ENCODE data around the gene MAPK7.

Gene MAPK7

DNA sequence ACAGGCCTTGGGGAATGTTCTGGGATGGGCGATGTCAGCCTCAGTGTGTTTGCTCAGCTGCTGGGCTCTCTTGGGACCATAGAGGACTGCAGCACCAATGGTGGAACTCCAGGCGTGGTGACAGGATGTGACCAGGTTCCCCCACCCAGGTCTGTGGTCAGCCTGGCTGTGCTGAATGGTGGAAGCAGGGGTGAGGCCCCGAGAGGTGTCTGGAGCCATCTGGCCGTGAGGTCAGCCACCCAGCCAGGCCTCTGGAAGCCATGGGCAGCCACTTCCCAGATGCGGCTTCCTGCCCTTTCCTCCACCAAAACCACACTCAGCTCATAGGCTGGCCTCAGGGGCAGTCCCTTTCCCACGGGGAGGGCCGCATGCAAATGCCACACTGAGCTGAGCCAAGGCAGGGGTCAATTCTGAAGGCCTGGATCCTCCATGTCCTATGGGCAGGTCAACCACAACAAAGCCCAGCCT is 7.8 kb upstream of the MAPK7 start (continued):
- TF ChIP-seq ZNF701 (tag by site-specific recombination; IDR thresholded peaks at IDR 0.05) = no peak
- TF ChIP-seq ZNF658 (tag by site-specific recombination; IDR thresholded peaks at IDR 0.05) = no peak
- no peak for TF ChIP-seq YY1 (tag by site-specific recombination; IDR thresholded peaks at IDR 0.05)
- no peak for TF ChIP-seq ZNF24 (tag by site-specific recombination; IDR thresholded peaks at IDR 0.05)

DNA sequence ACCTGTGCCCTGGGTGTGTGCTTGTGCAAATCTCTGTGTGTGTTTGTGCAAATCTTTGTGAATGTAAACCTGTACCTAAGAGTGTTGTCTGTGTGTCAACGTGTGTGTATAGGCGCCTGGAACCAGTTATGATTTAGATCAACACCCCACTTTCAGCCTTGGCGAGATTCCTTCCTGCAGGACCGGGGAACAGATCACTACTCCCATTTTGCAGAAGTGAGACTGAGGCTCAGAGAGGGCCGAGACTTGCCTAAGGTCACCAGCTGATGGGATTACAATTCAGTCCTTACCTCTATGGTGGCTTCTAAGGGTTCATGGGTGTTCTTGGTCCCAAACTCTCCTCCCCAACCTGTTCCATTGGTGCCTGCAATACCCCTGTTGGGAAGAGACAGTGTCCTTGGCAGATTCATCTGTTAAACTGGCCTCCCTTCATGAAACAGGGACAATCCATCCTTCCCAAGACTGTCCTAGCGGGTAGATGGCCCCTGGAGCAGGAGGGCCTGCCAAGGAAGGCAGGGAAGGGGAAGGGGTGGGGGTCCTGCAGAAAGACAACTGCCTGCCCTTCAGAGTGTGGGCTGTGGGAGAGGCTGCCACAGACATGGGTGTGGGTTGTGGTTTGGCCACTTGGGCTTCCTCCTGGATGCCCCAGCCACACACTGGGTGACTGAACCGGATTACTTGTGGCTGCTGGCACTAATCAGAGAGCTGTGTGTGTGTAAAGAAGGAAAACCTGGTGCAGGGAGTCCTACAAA is 6.9 kb upstream of the MAPK7 start:
- Histone ChIP-seq H3K9me3 (ENCODE audit: control insufficient read depth, insufficient read depth, low read depth, low read length) (no peaks in the 10 kb centered on the region), H3K4me3 (ENCODE audit: low read depth, low read length) (no peak overlapping the region), H3K27ac (ENCODE audit: extremely low read depth, low read depth, low read length) (no peak overlapping the region), H3K36me3 (ENCODE audit: control insufficient read depth in 2 of 2, insufficient read depth in 1 of 2, low read length in 2 of 2) (no peaks in the 10 kb centered on the region; a peak in 1 of 3 replicates), H3K4me1 (ENCODE audit: control insufficient read depth, insufficient read depth, low read length) (no peaks in the 10 kb centered on the region; the same call in 1 of the 2 replicates)
- CTCF ChIA-PET = no interaction called here
- TF ChIP-seq ZNF433 (tag by site-specific recombination; IDR thresholded peaks at IDR 0.05; ENCODE audit: low read depth) (no peak), GLI2 (tag by site-specific recombination; IDR thresholded peaks at IDR 0.05; ENCODE audit: borderline replicate concordance, low read depth) (no peak), ZNF221 (tag by site-specific recombination; IDR thresholded peaks at IDR 0.05; ENCODE audit: borderline replicate concordance) (no peak), ZNF626 (tag by site-specific recombination; IDR thresholded peaks at IDR 0.05) (no peak), ZNF19 (tag by site-specific recombination; IDR thresholded peaks at IDR 0.05; ENCODE audit: low read depth) (no peak), ZNF423 (tag by site-specific recombination; IDR thresholded peaks at IDR 0.05) (no peak), SETDB1 (IDR thresholded peaks at IDR 0.05; ENCODE audit: insufficient read length, low read length) (no peak), ZNF302 (tag by site-specific recombination; IDR thresholded peaks at IDR 0.05; ENCODE audit: low read depth) (no peak), ZNF785 (tag by site-specific recombination; IDR thresholded peaks at IDR 0.05) (no peak), ZNF114 (tag by site-specific recombination; IDR thresholded peaks at IDR 0.05) (no peak), ZNF571 (tag by site-specific recombination; IDR thresholded peaks at IDR 0.05) (no peak)
- TF ChIP-seq, protein P1, sequence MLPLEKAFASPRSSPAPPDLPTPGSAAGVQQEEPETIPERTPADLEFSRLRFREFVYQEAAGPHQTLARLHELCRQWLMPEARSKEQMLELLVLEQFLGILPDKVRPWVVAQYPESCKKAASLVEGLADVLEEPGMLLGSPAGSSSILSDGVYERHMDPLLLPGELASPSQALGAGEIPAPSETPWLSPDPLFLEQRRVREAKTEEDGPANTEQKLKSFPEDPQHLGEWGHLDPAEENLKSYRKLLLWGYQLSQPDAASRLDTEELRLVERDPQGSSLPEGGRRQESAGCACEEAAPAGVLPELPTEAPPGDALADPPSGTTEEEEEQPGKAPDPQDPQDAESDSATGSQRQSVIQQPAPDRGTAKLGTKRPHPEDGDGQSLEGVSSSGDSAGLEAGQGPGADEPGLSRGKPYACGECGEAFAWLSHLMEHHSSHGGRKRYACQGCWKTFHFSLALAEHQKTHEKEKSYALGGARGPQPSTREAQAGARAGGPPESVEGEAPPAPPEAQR (tag by site-specific recombination; IDR thresholded peaks at IDR 0.05) = no peak
- TF ChIP-seq, protein P2, sequence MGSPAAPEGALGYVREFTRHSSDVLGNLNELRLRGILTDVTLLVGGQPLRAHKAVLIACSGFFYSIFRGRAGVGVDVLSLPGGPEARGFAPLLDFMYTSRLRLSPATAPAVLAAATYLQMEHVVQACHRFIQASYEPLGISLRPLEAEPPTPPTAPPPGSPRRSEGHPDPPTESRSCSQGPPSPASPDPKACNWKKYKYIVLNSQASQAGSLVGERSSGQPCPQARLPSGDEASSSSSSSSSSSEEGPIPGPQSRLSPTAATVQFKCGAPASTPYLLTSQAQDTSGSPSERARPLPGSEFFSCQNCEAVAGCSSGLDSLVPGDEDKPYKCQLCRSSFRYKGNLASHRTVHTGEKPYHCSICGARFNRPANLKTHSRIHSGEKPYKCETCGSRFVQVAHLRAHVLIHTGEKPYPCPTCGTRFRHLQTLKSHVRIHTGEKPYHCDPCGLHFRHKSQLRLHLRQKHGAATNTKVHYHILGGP (tag by site-specific recombination; IDR thresholded peaks at IDR 0.05) = no peak
- TF ChIP-seq, protein P3, sequence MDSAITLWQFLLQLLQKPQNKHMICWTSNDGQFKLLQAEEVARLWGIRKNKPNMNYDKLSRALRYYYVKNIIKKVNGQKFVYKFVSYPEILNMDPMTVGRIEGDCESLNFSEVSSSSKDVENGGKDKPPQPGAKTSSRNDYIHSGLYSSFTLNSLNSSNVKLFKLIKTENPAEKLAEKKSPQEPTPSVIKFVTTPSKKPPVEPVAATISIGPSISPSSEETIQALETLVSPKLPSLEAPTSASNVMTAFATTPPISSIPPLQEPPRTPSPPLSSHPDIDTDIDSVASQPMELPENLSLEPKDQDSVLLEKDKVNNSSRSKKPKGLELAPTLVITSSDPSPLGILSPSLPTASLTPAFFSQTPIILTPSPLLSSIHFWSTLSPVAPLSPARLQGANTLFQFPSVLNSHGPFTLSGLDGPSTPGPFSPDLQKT (IDR thresholded peaks at IDR 0.05; ENCODE audit: borderline replicate concordance, low read depth, low read length) = no peak
- POLR2A ChIA-PET = no interaction called here

DNA sequence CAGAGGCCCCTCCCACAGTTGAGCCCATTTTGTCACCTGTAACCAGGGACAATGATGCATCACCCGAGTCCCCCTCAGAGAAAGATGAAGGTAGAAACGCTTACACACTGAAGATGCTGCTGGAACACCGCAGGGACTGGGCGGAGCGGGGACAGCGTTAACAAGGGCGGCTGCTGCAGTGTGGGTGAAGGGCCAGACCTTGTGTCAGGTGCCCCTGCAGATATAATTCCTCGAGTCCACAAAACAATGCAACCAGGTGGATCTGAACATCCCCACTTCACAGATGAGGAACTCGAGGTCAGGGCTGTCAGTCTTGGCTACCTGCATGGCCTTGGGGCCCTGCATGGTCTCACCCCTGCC is 6.3 kb upstream of the MAPK7 start:
- H3K4me3 ChIP-seq (ENCODE audit: low read depth, low read length) = no peak overlapping the region
- H3K4me1 ChIP-seq (ENCODE audit: control insufficient read depth, insufficient read depth, low read length) = peaks cover 1% of the 10 kb centered on the region; the same call in 1 of the 2 replicates
- no peaks in the 10 kb centered on the region for H3K9me3 ChIP-seq (ENCODE audit: control insufficient read depth, insufficient read depth, low read depth, low read length)
- H3K27ac ChIP-seq (ENCODE audit: extremely low read depth, low read depth, low read length) = no peak overlapping the region
- H3K36me3 ChIP-seq (ENCODE audit: control insufficient read depth in 2 of 2, insufficient read depth in 1 of 2, low read length in 2 of 2) = no peaks in the 10 kb centered on the region; a peak in 1 of 3 replicates
- POLR2A ChIA-PET = no interaction called here
- CTCF ChIA-PET = interaction anchor here (1.1 kb wide), 1 partner anchor 9 kb away, joined by 6 read pairs; the partner anchor contains the start of gene B9D1
- no peak for TF ChIP-seq ZIC2 (tag by site-specific recombination; IDR thresholded peaks at IDR 0.05)
- no peak for TF ChIP-seq ZNF654 (tag by site-specific recombination; IDR thresholded peaks at IDR 0.05; ENCODE audit: low read depth)
- no peak for TF ChIP-seq ZBTB21 (tag by site-specific recombination; IDR thresholded peaks at IDR 0.05)
- TF ChIP-seq KLF7 (tag by site-specific recombination; IDR thresholded peaks at IDR 0.05; ENCODE audit: borderline replicate concordance) = no peak
- TF ChIP-seq, protein P4, sequence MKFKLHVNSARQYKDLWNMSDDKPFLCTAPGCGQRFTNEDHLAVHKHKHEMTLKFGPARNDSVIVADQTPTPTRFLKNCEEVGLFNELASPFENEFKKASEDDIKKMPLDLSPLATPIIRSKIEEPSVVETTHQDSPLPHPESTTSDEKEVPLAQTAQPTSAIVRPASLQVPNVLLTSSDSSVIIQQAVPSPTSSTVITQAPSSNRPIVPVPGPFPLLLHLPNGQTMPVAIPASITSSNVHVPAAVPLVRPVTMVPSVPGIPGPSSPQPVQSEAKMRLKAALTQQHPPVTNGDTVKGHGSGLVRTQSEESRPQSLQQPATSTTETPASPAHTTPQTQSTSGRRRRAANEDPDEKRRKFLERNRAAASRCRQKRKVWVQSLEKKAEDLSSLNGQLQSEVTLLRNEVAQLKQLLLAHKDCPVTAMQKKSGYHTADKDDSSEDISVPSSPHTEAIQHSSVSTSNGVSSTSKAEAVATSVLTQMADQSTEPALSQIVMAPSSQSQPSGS (tag by site-specific recombination; IDR thresholded peaks at IDR 0.05; ENCODE audit: low read depth) = no peak
- no peak for TF ChIP-seq ZNF155 (tag by site-specific recombination; IDR thresholded peaks at IDR 0.05)
- no peak for TF ChIP-seq ZNF239 (tag by site-specific recombination; IDR thresholded peaks at IDR 0.05)
- TF ChIP-seq, protein P5, sequence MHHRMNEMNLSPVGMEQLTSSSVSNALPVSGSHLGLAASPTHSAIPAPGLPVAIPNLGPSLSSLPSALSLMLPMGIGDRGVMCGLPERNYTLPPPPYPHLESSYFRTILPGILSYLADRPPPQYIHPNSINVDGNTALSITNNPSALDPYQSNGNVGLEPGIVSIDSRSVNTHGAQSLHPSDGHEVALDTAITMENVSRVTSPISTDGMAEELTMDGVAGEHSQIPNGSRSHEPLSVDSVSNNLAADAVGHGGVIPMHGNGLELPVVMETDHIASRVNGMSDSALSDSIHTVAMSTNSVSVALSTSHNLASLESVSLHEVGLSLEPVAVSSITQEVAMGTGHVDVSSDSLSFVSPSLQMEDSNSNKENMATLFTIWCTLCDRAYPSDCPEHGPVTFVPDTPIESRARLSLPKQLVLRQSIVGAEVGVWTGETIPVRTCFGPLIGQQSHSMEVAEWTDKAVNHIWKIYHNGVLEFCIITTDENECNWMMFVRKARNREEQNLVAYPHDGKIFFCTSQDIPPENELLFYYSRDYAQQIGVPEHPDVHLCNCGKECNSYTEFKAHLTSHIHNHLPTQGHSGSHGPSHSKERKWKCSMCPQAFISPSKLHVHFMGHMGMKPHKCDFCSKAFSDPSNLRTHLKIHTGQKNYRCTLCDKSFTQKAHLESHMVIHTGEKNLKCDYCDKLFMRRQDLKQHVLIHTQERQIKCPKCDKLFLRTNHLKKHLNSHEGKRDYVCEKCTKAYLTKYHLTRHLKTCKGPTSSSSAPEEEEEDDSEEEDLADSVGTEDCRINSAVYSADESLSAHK (tag by site-specific recombination; IDR thresholded peaks at IDR 0.05) = no peak
